Peyer's patch (tissue), 4 donors: ENCODE measurements around the gene FBXO40.

Experiments used
- CTCF ChIP-seq, 6 experiments: fragments of 450-650 bp in 4 of 6; fragments of 200-600 bp in 2 of 6; sonication (generic) in 1 of 6; IDR thresholded peaks; one replicate each; pipeline ENCODE4 v1.5.1; 2017 to 2019; ENCODE audit warnings: antibody characterized with exemption in 6 of 6, mild to moderate bottlenecking in 3 of 6, moderate library complexity in 1 of 6
- POLR2A ChIP-seq, 2 donors: fragments of 450-650 bp; IDR thresholded peaks; one replicate each; pipeline ENCODE4 v1.5.1; 2017; ENCODE audit warnings: antibody characterized with exemption in 2 of 2, mild to moderate bottlenecking in 2 of 2, moderate library complexity in 2 of 2

- TF ChIP-seq CTCF (IDR thresholded peaks at IDR 0.05) (no peak), POLR2A (IDR thresholded peaks at IDR 0.05) (no peak)
Measured at GRCh38 chr3:121648219-121648958, 55.2 kb downstream of the FBXO40 start.
